DMS153 treated with DMSO at 0.1 percent for 48 hours (cell line): ENCODE data around the gene KRT222.

ENCODE experiments used
- DNase-seq: peaks from one replicate; lab custom pipeline; 2025; ENCODE audit not compliant: unreplicated experiment; lab: John Stamatoyannopoulos, UW

The KRT222 gene

GRCh38 chr17:40659911-40660310, 5.1 kb downstream of the KRT222 start:
- DNase-seq = no peak

GRCh38 chr17:40658396-40658795, 6.6 kb downstream of the KRT222 start:
- DNase-seq = no peak

- DNase-seq = no peak
Measured at GRCh38 chr17:40651939-40652338, 13.0 kb downstream of the KRT222 start.

- DNase-seq = no peak
Measured at GRCh38 chr17:40648384-40648968, 16.5 kb downstream of the KRT222 start.

GRCh38 chr17:40647624-40648383, 17.2 kb downstream of the KRT222 start, which contains the start of gene SMARCE1:
SMARCE1 (minus strand) TSS chr17:40647818; CDS start chr17:40645802, 2,016 bp downstream.
- DNase-seq = peak; percentile 71

GRCh38 chr17:40646791-40647623, 18.0 kb downstream of the KRT222 start:
- DNase-seq = no peak

GRCh38 chr17:40645943-40646342, 19.0 kb downstream of the KRT222 start:
- DNase-seq = no peak

GRCh38 chr17:40645291-40645690, 19.7 kb downstream of the KRT222 start:
- no peak for DNase-seq

- no peak for DNase-seq
Measured at GRCh38 chr17:40637931-40638330, 27.0 kb downstream of the KRT222 start.

- DNase-seq = no peak
Measured at GRCh38 chr17:40633871-40634270, 31.1 kb downstream of the KRT222 start.

- no peak for DNase-seq
Measured at GRCh38 chr17:40632216-40632615, 32.8 kb downstream of the KRT222 start.

- DNase-seq = no peak
Measured at GRCh38 chr17:40629842-40630241, 35.1 kb downstream of the KRT222 start.

GRCh38 chr17:40625311-40625710, 39.7 kb downstream of the KRT222 start:
- no peak for DNase-seq

- no peak for DNase-seq
Measured at GRCh38 chr17:40623419-40624210, 41.4 kb downstream of the KRT222 start.

- no peak for DNase-seq
Measured at GRCh38 chr17:40622509-40622928, 42.5 kb downstream of the KRT222 start.

- no peak for DNase-seq
Measured at GRCh38 chr17:40621578-40621977, 43.4 kb downstream of the KRT222 start.

- no peak for DNase-seq
Measured at GRCh38 chr17:40621019-40621418, 44.0 kb downstream of the KRT222 start.

GRCh38 chr17:40618754-40619625, 46.0 kb downstream of the KRT222 start:
- DNase-seq = no peak

GRCh38 chr17:40617678-40618240, 47.2 kb downstream of the KRT222 start:
- DNase-seq = no peak

GRCh38 chr17:40616592-40616991, 48.4 kb downstream of the KRT222 start:
- no peak for DNase-seq
